Loucy (cell line): ENCODE data around the gene CLEC4M.

ENCODE experiments used
- CTCF ChIP-seq: fragments of 200-600 bp; sonication (generic); conservative IDR thresholded peaks from 2 replicates; pipeline ENCODE4 v1.5.1; 2014; ENCODE audit warnings: mild to moderate bottlenecking, antibody characterized with exemption, low read length
- EZH2phosphoT487 ChIP-seq: fragments of 200-600 bp; IDR thresholded peaks from 2 replicates; pipeline ENCODE4 v1.6.1; 2018; ENCODE audit warnings: antibody characterized with exemption, mild to moderate bottlenecking, moderate library complexity, borderline replicate concordance

- TF ChIP-seq CTCF (no peak), EZH2phosphoT487 (no peak)
These were observed 42.7 kb upstream of the CLEC4M start for GRCh38 chr19:7720351-7720750.
